Spleen (tissue), 11 donors: ENCODE measurements around the gene NUP210. TPM values are rescaled to one million over a fixed set of nuclear protein-coding genes. Genes with fewer than 3 reads are reported as not detected.

Experiments
- DNase-seq: peaks from one replicate; pipeline ENCODE4 v3.0.0-alpha.2; 2020
- H3K27ac ChIP-seq, 8 donors: fragments of 200-600 bp; sonication (generic) in 7 of 8; 1 replicate in 4 of 8; 2 replicates in 4 of 8; pipeline versions ENCODE4 v1.5.0 to v1.8.0; 2016 to 2021; ENCODE audit warnings: inconsistent platforms in 4 of 8, mild to moderate bottlenecking in 4 of 8, moderate library complexity in 1 of 8
- H3K27me3 ChIP-seq, 7 donors: fragments of 200-600 bp; sonication (generic) in 6 of 7; replicated peaks in 1 of 7; 1 replicate in 4 of 7; 2 replicates in 3 of 7; pipeline versions ENCODE4 v1.5.0 to v1.8.0; 2016 to 2021; ENCODE audit warnings: inconsistent platforms in 3 of 7, mild to moderate bottlenecking in 1 of 7
- H3K36me3 ChIP-seq, 6 donors: fragments of 200-600 bp; sonication (generic) in 5 of 6; 1 replicate in 4 of 6; 2 replicates in 2 of 6; pipeline versions ENCODE4 v1.5.0 to v1.8.0; 2016 to 2021; ENCODE audit warnings: inconsistent platforms in 2 of 6
- H3K4me1 ChIP-seq, 6 donors: fragments of 200-600 bp; sonication (generic) in 5 of 6; 1 replicate in 3 of 6; 2 replicates in 3 of 6; pipeline versions ENCODE4 v1.5.0 to v1.8.0; 2016 to 2021; ENCODE audit warnings: inconsistent platforms in 3 of 6
- H3K4me3 ChIP-seq, 8 donors: fragments of 200-600 bp; sonication (generic) in 7 of 8; 1 replicate in 4 of 8; 2 replicates in 4 of 8; pipeline versions ENCODE4 v1.5.0 to v1.8.0; 2016 to 2021; ENCODE audit warnings: inconsistent platforms in 4 of 8, mild to moderate bottlenecking in 4 of 8, moderate library complexity in 2 of 8
- H3K9me3 ChIP-seq, 8 donors: fragments of 200-600 bp; sonication (generic) in 7 of 8; 1 replicate in 4 of 8; 2 replicates in 4 of 8; pipeline versions ENCODE4 v1.5.0 to v1.8.0; 2016 to 2021; ENCODE audit warnings: inconsistent platforms in 4 of 8
- POLR2A ChIP-seq, 3 donors: fragments of 450-650 bp; IDR thresholded peaks; one replicate each; pipeline ENCODE4 v1.5.1; 2017; ENCODE audit warnings: antibody characterized with exemption in 3 of 3, mild to moderate bottlenecking in 1 of 3
- POLR2AphosphoS5 ChIP-seq, 3 donors: sonication (generic); formaldehyde crosslinking; IDR thresholded peaks; one replicate each; pipeline ENCODE4 v1.5.1; 2017; ENCODE audit warnings: antibody characterized with exemption in 3 of 3
- WGBS, 5 donors: extraction: QIAGEN DNeasy Blood & Tissue Kit in 3 of 5; methylation state at CpG; one replicate each; pipeline versions ENCODE4 v1.1.5 to v1.1.7; 2013 to 2018; 5-methylcytosine and 5-hydroxymethylcytosine counted together
- intact Hi-C: fragments of 100-400 bp; cut with DNase I; formaldehyde crosslinking; loops from one replicate; pipeline ENCODE4 v1.15.0; 2023; ENCODE audit warnings: low total_unique reads
- polyA plus RNA-seq, 3 donors: library from polyadenylated mRNA; stranded (reverse); fragments of 200-250 nt; gene quantifications; one replicate each; pipeline ENCODE4 v1.2.1, GENCODE V29; 2013
- total RNA-seq, 7 donors: library from RNA; depleted of rRNA in 3 of 7; stranded (reverse); fragments of >200 nt in 3 of 7; fragmentation: NEBNext Ultra II Directional in 4 of 7; extraction: Animal tissue kit (Norgen Biotek cat#: 25700) in 4 of 7; gene quantifications; one replicate each; pipeline versions ENCODE4 v1.1.0 to v1.2.1, GENCODE V29; 2016 to 2021
- TF ChIP-seq, protein P1 (sequence below), 11 experiments: fragments of 200-600 bp in 7 of 11; fragments of 450-650 bp in 4 of 11; sonication (generic) in 4 of 11; IDR thresholded peaks in 8 of 11; conservative IDR thresholded peaks in 3 of 11; 1 replicate in 7 of 11; 2 replicates in 4 of 11; pipeline versions ENCODE4 v1.4.0 to v1.8.0; 2016 to 2021; ENCODE audit warnings: antibody characterized with exemption in 11 of 11, inconsistent platforms in 4 of 11, mild to moderate bottlenecking in 1 of 11
- donor health status: healthy with polysubstance abuse.
- donor health status: DM: no; HTN: no; CAD: no; lungs with moderate emphysema.
- donor health status: DM: no; HTN: no; CAD: no.
- donor health status: Bipolar disorder and iron deficiency.
- donor health status: healthy.
- donor health status: DM: no; HTN: no; CAD: no.
- donor health status: DM: yes; HTN: yes; CAD: no.

The NUP210 gene
- total and polyA plus RNA-seq, 10 donors = 20.1 to 76.8 (median 58.2) TPM

DNA sequence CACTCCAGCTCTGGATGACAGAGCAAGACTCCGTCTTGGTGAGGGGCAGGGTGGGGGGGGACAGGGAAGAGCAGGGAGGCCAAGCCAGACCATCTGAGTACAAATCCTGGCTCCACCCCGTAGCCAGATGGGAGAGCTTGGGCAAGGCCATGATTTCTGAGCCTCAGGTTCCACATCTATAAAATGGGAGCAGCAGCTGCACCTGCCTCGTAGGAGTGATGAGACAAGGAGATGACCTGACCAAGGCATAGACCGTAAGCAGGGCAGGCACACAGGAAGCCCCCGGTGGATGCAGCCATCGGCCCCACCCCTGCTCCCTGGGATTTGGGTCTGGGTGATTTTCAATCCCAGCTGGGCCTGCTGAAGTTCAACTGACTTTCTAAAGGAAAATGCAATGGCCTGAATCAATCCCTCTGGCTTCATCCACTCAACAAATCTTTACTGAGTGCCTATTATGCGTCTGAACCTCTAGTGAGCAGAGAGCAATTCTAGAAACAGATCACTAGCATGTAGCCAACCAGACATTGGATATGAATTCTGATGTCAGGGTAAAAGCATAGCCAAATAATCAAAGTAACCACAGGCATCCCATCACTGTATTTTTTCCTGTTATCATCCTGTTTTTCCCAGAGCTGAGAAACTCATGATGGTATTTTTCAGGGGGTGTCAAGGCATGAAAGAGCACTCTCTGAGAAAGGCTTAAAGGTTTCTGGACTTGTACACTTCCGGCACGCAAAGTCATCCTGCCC lies 141.2 kb downstream of the NUP210 start:
- intact Hi-C loops = no loop called here
- 76 to 95% (median 92%) methylated on average over 6 to 9 of the region's 9 CpGs for WGBS, 5 donors
- peaks cover 0 to 53% (median 21%) of the 10 kb centered on the region in 7 donors for H3K27me3 ChIP-seq
- H3K9me3 ChIP-seq = peaks cover 0 to 6% (median 4%) of the 10 kb centered on the region in 8 donors
- peak overlapping the region in 3 of 8 donors; percentile 71 to 77 (median 76) for H3K27ac ChIP-seq
- DNase-seq = peak; percentile 38
- TF ChIP-seq, protein P1, sequence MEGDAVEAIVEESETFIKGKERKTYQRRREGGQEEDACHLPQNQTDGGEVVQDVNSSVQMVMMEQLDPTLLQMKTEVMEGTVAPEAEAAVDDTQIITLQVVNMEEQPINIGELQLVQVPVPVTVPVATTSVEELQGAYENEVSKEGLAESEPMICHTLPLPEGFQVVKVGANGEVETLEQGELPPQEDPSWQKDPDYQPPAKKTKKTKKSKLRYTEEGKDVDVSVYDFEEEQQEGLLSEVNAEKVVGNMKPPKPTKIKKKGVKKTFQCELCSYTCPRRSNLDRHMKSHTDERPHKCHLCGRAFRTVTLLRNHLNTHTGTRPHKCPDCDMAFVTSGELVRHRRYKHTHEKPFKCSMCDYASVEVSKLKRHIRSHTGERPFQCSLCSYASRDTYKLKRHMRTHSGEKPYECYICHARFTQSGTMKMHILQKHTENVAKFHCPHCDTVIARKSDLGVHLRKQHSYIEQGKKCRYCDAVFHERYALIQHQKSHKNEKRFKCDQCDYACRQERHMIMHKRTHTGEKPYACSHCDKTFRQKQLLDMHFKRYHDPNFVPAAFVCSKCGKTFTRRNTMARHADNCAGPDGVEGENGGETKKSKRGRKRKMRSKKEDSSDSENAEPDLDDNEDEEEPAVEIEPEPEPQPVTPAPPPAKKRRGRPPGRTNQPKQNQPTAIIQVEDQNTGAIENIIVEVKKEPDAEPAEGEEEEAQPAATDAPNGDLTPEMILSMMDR (IDR thresholded peaks at IDR 0.05 in 8 of 11, conservative IDR thresholded peaks at IDR 0.05 in 3 of 11) = no peak
- no peak for TF ChIP-seq POLR2A (IDR thresholded peaks at IDR 0.05)
- no peak for TF ChIP-seq POLR2AphosphoS5 (IDR thresholded peaks at IDR 0.05)
- H3K4me1 ChIP-seq = peaks cover 5 to 32% (median 20%) of the 10 kb centered on the region in 6 donors
- H3K4me3 ChIP-seq = no peak overlapping the region
- H3K36me3 ChIP-seq = no peaks in the 10 kb centered on the region

DNA sequence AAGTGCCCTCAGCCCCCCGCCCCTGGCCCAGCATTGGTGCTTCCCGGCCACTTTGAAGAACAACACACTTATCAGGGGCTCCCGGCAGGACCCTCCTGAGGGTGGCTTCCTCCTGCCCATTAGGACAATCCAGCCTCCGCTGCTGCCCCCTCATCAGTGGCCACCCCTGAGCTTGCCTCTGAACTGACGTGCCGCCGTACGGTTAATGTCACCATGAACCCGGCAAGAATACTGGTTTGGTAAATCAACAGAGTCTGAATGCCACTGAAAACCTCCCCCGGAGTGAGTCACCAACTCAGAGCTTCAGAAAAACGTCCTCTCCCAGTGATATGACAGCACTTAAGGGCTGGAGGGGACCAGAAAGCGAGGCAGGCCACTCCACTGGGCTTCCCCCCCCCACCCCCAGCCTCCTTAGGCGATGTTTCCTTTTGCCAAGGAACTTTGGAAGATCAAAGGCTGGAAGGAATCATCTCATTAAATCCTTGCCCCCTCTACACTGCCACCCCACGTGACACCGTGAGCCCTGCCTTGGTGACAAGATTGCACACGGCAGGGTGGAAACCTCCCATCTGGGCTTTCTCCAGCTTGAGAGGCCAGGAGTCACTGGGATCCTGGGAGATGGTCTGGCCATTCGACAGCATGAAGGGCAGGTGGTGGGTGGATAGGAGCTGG lies 142.1 kb downstream of the NUP210 start:
- peak; percentile 53 for DNase-seq
- H3K4me1 ChIP-seq = peaks cover 5 to 30% (median 13%) of the 10 kb centered on the region in 6 donors
- no peaks in the 10 kb centered on the region for H3K9me3 ChIP-seq
- intact Hi-C loops = no loop called here
- no peaks in the 10 kb centered on the region for H3K36me3 ChIP-seq
- TF ChIP-seq, protein P1 (IDR thresholded peaks at IDR 0.05 in 8 of 11, conservative IDR thresholded peaks at IDR 0.05 in 3 of 11) = no peak
- no peak for TF ChIP-seq POLR2AphosphoS5 (IDR thresholded peaks at IDR 0.05)
- TF ChIP-seq POLR2A (IDR thresholded peaks at IDR 0.05) = no peak
- peaks cover 0 to 51% (median 11%) of the 10 kb centered on the region in 7 donors for H3K27me3 ChIP-seq
- no peak overlapping the region for H3K4me3 ChIP-seq
- 64 to 71% (median 70%) methylated on average over 16 to 17 of the region's 17 CpGs for WGBS, 5 donors
- H3K27ac ChIP-seq = peak overlapping the region in 7 of 8 donors; percentile 68 to 77 (median 71)

DNA sequence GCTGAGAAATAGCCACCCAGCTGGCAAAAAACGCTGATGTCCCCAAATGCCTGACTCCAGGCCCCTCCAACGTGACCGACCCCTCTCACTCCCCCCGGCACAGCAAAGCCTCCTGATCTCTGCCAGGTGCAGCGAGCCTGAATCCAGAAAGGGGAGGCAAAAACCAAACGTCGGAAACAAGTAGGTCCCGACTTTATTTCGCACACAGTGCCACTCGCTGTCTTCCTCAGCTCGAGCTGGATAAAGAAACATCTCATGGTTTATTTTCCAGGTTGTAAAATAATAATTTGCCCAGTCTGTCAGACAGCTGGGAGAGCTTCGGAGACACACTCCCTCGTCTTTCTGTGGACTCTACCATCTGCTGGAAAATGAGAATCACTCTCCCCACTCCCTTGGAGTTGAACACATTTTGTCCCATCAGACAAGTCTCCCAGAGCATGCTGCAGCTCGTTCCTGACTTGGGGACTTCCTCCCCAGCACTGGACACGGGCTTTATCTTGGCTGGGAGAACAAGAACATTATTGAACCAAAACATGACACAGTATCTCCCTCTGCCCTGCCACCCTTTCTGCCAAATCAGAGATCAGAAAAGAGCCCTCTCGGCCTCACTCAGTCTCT lies 142.8 kb downstream of the NUP210 start:
- intact Hi-C loops = no loop called here
- peak; percentile 44 for DNase-seq
- TF ChIP-seq, protein P1 (IDR thresholded peaks at IDR 0.05 in 8 of 11, conservative IDR thresholded peaks at IDR 0.05 in 3 of 11) = no peak
- TF ChIP-seq POLR2AphosphoS5 (IDR thresholded peaks at IDR 0.05) (no peak), POLR2A (IDR thresholded peaks at IDR 0.05) (no peak)

More for the DNA sequence above, 142.8 kb downstream of the NUP210 start:
- H3K4me1 ChIP-seq = peaks cover 4 to 27% (median 12%) of the 10 kb centered on the region in 6 donors
- H3K27ac ChIP-seq = peak overlapping the region in 7 of 8 donors; percentile 68 to 77 (median 71)
- 65 to 77% (median 66%) methylated on average over 16 of the region's 16 CpGs for WGBS, 5 donors
- H3K4me3 ChIP-seq = no peak overlapping the region
- H3K9me3 ChIP-seq = no peaks in the 10 kb centered on the region
- H3K36me3 ChIP-seq = no peaks in the 10 kb centered on the region
- peaks cover 0 to 45% (median 7%) of the 10 kb centered on the region in 7 donors for H3K27me3 ChIP-seq
